B cell (primary cell): ENCODE results near the gene FADS2. TPM values are rescaled to one million over a fixed set of nuclear protein-coding genes. Genes with fewer than 3 reads are reported as not detected.

Source experiments
- ATAC-seq: fragments of 200-7000 bp; cut with Tn5 transposase; one replicate; pipeline ENCODE4 v1.10.0; 2021; ENCODE audit warnings: low read depth, mild to moderate bottlenecking, moderate number of reproducible peaks, moderate library complexity
- CTCF ChIA-PET: fragments of 350-600 bp; sonication (Branson Sonifier 250); formaldehyde crosslinking; loops from one replicate; lab custom pipeline; 2021; ENCODE audit warnings: antibody characterized with exemption, inconsistent platforms; lab: Charles Lee
- POLR2A ChIA-PET: fragments of 350-600 bp; sonication (Branson Sonifier 250); formaldehyde crosslinking; loops from one replicate; lab custom pipeline; 2021; ENCODE audit warnings: antibody characterized with exemption; lab: Charles Lee
- DNase-seq: peaks from one replicate; pipeline ENCODE4 v3.0.0; 2013
- H2AFZ ChIP-seq: 2 replicates; pipeline ENCODE4 v1.6.1; 2012; ENCODE audit warnings: mild to moderate bottlenecking, low read depth, low read length; ENCODE audit not compliant: insufficient read depth, poor library complexity, severe bottlenecking
- H3K27ac ChIP-seq, 2 donors: 1 replicate in 1 of 2; 2 replicates in 1 of 2; pipeline ENCODE4 v1.5.1; 2012 to 2013; ENCODE audit warnings: low read length in 2 of 2, mild to moderate bottlenecking in 2 of 2, moderate library complexity in 1 of 2
- H3K27me3 ChIP-seq, 4 experiments: fragments of 200-600 bp in 1 of 4; sonication (generic) in 1 of 4; replicated peaks in 1 of 4; 1 replicate in 2 of 4; 2 replicates in 2 of 4; pipeline versions ENCODE4 v1.6.1 to v1.7.0; 2013 to 2016; ENCODE audit warnings: low read length in 3 of 4, mild to moderate bottlenecking in 2 of 4, mixed read lengths in 1 of 4, moderate library complexity in 1 of 4; ENCODE audit not compliant: insufficient read depth in 4 of 4, control insufficient read depth in 3 of 4; ENCODE audit errors: control extremely low read depth in 1 of 4
- H3K36me3 ChIP-seq, 2 experiments: replicated peaks in 1 of 2; 1 replicate in 1 of 2; 2 replicates in 1 of 2; pipeline versions ENCODE4 v1.6.1 to v1.7.1; 2013; ENCODE audit warnings: low read length in 1 of 2; ENCODE audit not compliant: insufficient read depth in 2 of 2, control insufficient read depth in 1 of 2; ENCODE audit errors: control extremely low read depth in 1 of 2, extremely low read depth in 1 of 2
- H3K4me1 ChIP-seq, 2 donors: fragments of 200-600 bp in 1 of 2; sonication (generic) in 1 of 2; 1 replicate in 1 of 2; 2 replicates in 1 of 2; pipeline versions ENCODE4 v1.5.1 to v1.6.1; 2013 to 2017; ENCODE audit warnings: low read length in 2 of 2; ENCODE audit not compliant: control insufficient read depth in 2 of 2, insufficient read depth in 2 of 2
- H3K4me2 ChIP-seq: replicated peaks from 2 replicates; pipeline ENCODE3; 2012; ENCODE audit warnings: mild to moderate bottlenecking, low read depth, low read length; ENCODE audit not compliant: poor library complexity, severe bottlenecking
- H3K4me3 ChIP-seq, 5 experiments: fragments of 200-600 bp in 1 of 5; sonication (generic) in 1 of 5; 1 replicate in 3 of 5; 2 replicates in 2 of 5; pipeline versions ENCODE4 v1.5.1 to v1.7.0; 2011 to 2016; ENCODE audit warnings: low read length in 4 of 5, mild to moderate bottlenecking in 4 of 5, low read depth in 2 of 5, control low read depth in 1 of 5, moderate library complexity in 1 of 5; ENCODE audit not compliant: insufficient read depth in 1 of 5; ENCODE audit errors: control extremely low read depth in 1 of 5, extremely low read depth in 1 of 5
- H3K79me2 ChIP-seq: fragments of 200-600 bp; sonication (generic); one replicate; pipeline ENCODE4 v1.6.0; 2016; ENCODE audit warnings: low read length; ENCODE audit not compliant: control insufficient read depth, insufficient read depth
- H3K9ac ChIP-seq: fragments of 200-600 bp; sonication (generic); 2 replicates; pipeline ENCODE4 v1.6.1; 2017; ENCODE audit warnings: mild to moderate bottlenecking, low read length, moderate library complexity
- H3K9me3 ChIP-seq, 3 donors: one replicate each; pipeline versions ENCODE4 v1.6.1 to v1.7.1; 2013; ENCODE audit warnings: low read length in 2 of 3; ENCODE audit not compliant: control insufficient read depth in 2 of 3, insufficient read depth in 1 of 3; ENCODE audit errors: control extremely low read depth in 1 of 3
- H4K20me1 ChIP-seq: 2 replicates; pipeline ENCODE4 v1.6.0; 2012; ENCODE audit warnings: mild to moderate bottlenecking, low read length; ENCODE audit not compliant: insufficient read depth, control insufficient read depth, poor library complexity, severe bottlenecking
- H3K27ac Mint-ChIP-seq: one replicate; pipeline ENCODE4 v1.8.0; 2021; ENCODE audit warnings: mixed read lengths
- H3K27me3 Mint-ChIP-seq: one replicate; pipeline ENCODE4 v1.8.0; 2021; ENCODE audit warnings: mixed read lengths
- H3K4me1 Mint-ChIP-seq: one replicate; pipeline ENCODE4 v1.8.0; 2021; ENCODE audit warnings: mixed read lengths
- H3K4me3 Mint-ChIP-seq: one replicate; pipeline ENCODE4 v1.8.0; 2021; ENCODE audit warnings: mixed read lengths
- H3K9me3 Mint-ChIP-seq: one replicate; pipeline ENCODE4 v1.8.0; 2022; ENCODE audit warnings: mixed read lengths; ENCODE audit not compliant: insufficient read depth
- CTCF ChIP-seq: fragments of 200-600 bp; IDR thresholded peaks from one replicate; pipeline ENCODE4 v1.8.0; 2022; ENCODE audit warnings: antibody characterized with exemption, mild to moderate bottlenecking
- EZH2 ChIP-seq: IDR thresholded peaks from 2 replicates; pipeline ENCODE4 v1.6.1; 2012; ENCODE audit warnings: borderline replicate concordance, low read depth, mild to moderate bottlenecking, moderate library complexity, low read length; ENCODE audit not compliant: insufficient read depth, poor library complexity, severe bottlenecking
- WGBS: methylation state at CpG from one replicate; pipeline ENCODE4 v1.1.5; 2013; ENCODE audit warnings: missing lambda C conversion rate; ENCODE audit not compliant: insufficient coverage; 5-methylcytosine and 5-hydroxymethylcytosine counted together
- intact Hi-C: fragments of 100-400 bp; cut with micrococcal nuclease; formaldehyde crosslinking; loops from one replicate; pipeline ENCODE4 v1.10.0; 2022
- polyA plus RNA-seq: library from polyadenylated mRNA; depleted of rRNA; stranded (reverse); fragments of >200 nt; gene quantifications from 2 replicates; pipeline ENCODE4 v1.2.3, GENCODE V29; 2012
- total RNA-seq, 2 donors: library from RNA; stranded (reverse); fragments of 120-200 nt in 1 of 2; gene quantifications; 1 replicate in 1 of 2; 2 replicates in 1 of 2; pipeline versions ENCODE4 v1.2.3 to v1.2.4, GENCODE V29; 2013 to 2022

The FADS2 gene
- total and polyA plus RNA-seq, 2 donors (not counting 1 experiment from before 2014, with no cell fraction given): 1.5 to 5.9 TPM

- no peak overlapping the region for H3K4me2 ChIP-seq
- TF ChIP-seq EZH2 (no peak), CTCF (no peak)
- intact Hi-C loops: no loop called here
- no peak overlapping the region for H3K27ac ChIP-seq
- ChIA-PET POLR2A (no interaction called here), CTCF (interaction anchor here (0.6 kb wide), 1 partner anchor 267 kb away, joined by 4 read pairs; no protein-coding TSS in a partner anchor)
- H3K27me3 ChIP-seq: peaks cover 0 to 2% (median 0%) of the 10 kb centered on the region in 4 experiments
- H3K9me3 ChIP-seq: peaks cover 0 to 3% (median 0%) of the 10 kb centered on the region in 3 donors
- no peaks in the 10 kb centered on the region for H4K20me1 ChIP-seq
- H3K4me3 Mint-ChIP-seq: no peak overlapping the region
- H3K79me2 ChIP-seq: no peaks in the 10 kb centered on the region
- H3K27me3 Mint-ChIP-seq: no peaks in the 10 kb centered on the region
- ATAC-seq (no peak), DNase-seq (no peak)
- H3K9ac ChIP-seq: no peak overlapping the region
- H3K4me3 ChIP-seq: no peak overlapping the region
- H3K36me3 ChIP-seq: no peaks in the 10 kb centered on the region
- no peaks in the 10 kb centered on the region for H3K9me3 Mint-ChIP-seq
- H3K4me1 Mint-ChIP-seq: no peaks in the 10 kb centered on the region
- no peaks in the 10 kb centered on the region for H3K4me1 ChIP-seq
- H2AFZ ChIP-seq: no peak overlapping the region
- H3K27ac Mint-ChIP-seq: no peak overlapping the region
- 91% methylated on average over 14 of the region's 16 CpGs for WGBS
Observed at GRCh38 chr11:61844909-61845565, 16.9 kb downstream of the FADS2 start.

- Histone ChIP-seq H3K27ac (no peak overlapping the region), H4K20me1 (no peaks in the 10 kb centered on the region), H3K9me3 (no peaks in the 10 kb centered on the region), H3K27me3 (peaks cover 0 to 2% (median 0%) of the 10 kb centered on the region in 4 experiments), H3K4me2 (no peak overlapping the region), H3K4me1 (no peaks in the 10 kb centered on the region), H3K36me3 (no peaks in the 10 kb centered on the region), H3K9ac (no peak overlapping the region), H3K79me2 (no peaks in the 10 kb centered on the region), H3K4me3 (no peak overlapping the region), H2AFZ (no peak overlapping the region)
- POLR2A ChIA-PET: no interaction called here
- 97% methylated on average over 8 of the region's 10 CpGs for WGBS
- H3K27me3 Mint-ChIP-seq: no peaks in the 10 kb centered on the region
- no peak for TF ChIP-seq EZH2
- no peak for TF ChIP-seq CTCF
- no peak for ATAC-seq
- DNase-seq: no peak
- no peak overlapping the region for H3K27ac Mint-ChIP-seq
- no peaks in the 10 kb centered on the region for H3K9me3 Mint-ChIP-seq
- no peak overlapping the region for H3K4me3 Mint-ChIP-seq
- CTCF ChIA-PET: interaction anchor here (1.0 kb wide), 1 partner anchor 35 kb away, joined by 3 read pairs; no protein-coding TSS in a partner anchor
- no peaks in the 10 kb centered on the region for H3K4me1 Mint-ChIP-seq
- intact Hi-C loops: no loop called here
Observed at GRCh38 chr11:61846362-61847020, 18.4 kb downstream of the FADS2 start.
